BLaER1 (cell line): ENCODE data around the gene RAMP3.

Experiments
- H3K27ac ChIP-seq: shearing (Covaris generic); formaldehyde crosslinking; 2 replicates; pipeline ENCODE4 v1.8.1; 2022
- H3K27me3 ChIP-seq: shearing (Covaris generic); formaldehyde crosslinking; 2 replicates; pipeline ENCODE4 v1.8.1; 2022
- H3K36me3 ChIP-seq: shearing (Covaris generic); formaldehyde crosslinking; 2 replicates; pipeline ENCODE4 v1.8.1; 2022
- H3K4me1 ChIP-seq: shearing (Covaris generic); formaldehyde crosslinking; 2 replicates; pipeline ENCODE4 v1.8.1; 2022
- H3K4me2 ChIP-seq: shearing (Covaris generic); formaldehyde crosslinking; 2 replicates; pipeline ENCODE4 v1.8.1; 2022
- H3K4me3 ChIP-seq: shearing (Covaris generic); formaldehyde crosslinking; 2 replicates; pipeline ENCODE4 v1.8.1; 2022
- H3K9ac ChIP-seq: shearing (Covaris generic); formaldehyde crosslinking; 2 replicates; pipeline ENCODE4 v1.8.1; 2022
- H3K9me3 ChIP-seq: shearing (Covaris generic); formaldehyde crosslinking; 2 replicates; pipeline ENCODE4 v1.8.1; 2022
- H4K20me1 ChIP-seq: shearing (Covaris generic); formaldehyde crosslinking; 2 replicates; pipeline ENCODE4 v1.8.1; 2022
- Cebpa-rat ChIP-seq: shearing (Covaris generic); IDR thresholded peaks from 2 replicates; pipeline ENCODE4 v1.8.1; 2022

The RAMP3 gene

DNA sequence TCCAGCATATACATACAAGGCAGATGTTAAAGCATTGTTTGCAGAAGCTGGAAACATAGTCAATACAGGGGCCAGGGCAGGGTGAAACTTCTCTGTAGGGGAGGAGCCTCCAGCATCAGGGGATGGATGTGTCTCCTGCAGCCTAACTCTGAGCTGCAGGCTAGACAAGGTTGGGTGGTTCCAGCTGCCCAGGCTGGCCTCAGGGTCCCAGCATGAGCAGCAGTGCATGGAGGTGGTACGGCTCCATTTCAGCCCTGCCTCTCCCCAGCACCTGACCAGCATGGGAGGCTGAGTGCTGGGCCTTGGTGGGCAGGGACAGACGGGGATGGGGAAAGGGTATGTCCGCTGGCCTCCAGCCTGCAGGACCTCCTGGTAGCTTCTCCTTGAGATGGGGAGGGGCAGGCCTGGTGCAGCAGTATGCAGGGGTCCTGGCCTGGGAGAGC is 38.7 kb upstream of the RAMP3 start:
- Histone ChIP-seq H3K4me3 (no peak overlapping the region), H3K4me2 (peak overlapping the region; percentile 67), H3K9ac (no peak overlapping the region), H3K36me3 (no peaks in the 10 kb centered on the region), H3K27ac (0 out of 2 replicates have a peak overlapping the region, but pooled peaks have one; percentile 7), H3K4me1 (peaks cover 36% of the 10 kb centered on the region), H3K27me3 (no peaks in the 10 kb centered on the region), H4K20me1 (no peaks in the 10 kb centered on the region), H3K9me3 (no peaks in the 10 kb centered on the region)
- no peak for TF ChIP-seq Cebpa-rat

DNA sequence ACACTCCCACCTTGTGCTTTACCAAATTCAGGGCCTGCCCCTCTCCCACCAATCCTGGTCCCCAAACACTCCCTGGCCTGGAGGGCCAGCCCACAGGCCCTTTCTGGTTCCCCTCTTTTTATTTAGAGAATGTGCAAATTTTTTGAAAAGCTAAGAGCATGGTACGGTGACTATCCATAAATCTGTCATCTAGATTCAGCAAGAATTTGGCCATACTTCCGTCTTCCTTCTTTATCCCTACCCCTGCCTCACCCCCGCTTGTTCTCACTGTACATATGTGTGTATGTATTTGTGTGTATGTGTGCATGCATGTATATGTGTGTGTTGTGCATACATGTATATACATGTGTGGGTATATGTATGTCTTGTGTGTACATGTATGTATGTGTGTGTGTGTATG is 38.0 kb upstream of the RAMP3 start:
- no peaks in the 10 kb centered on the region for H3K9me3 ChIP-seq
- H3K27me3 ChIP-seq = no peaks in the 10 kb centered on the region
- peak overlapping the region; percentile 67 for H3K4me2 ChIP-seq
- H3K9ac ChIP-seq = no peak overlapping the region
- H3K4me1 ChIP-seq = peaks cover 36% of the 10 kb centered on the region
- TF ChIP-seq Cebpa-rat = no peak
- H3K36me3 ChIP-seq = no peaks in the 10 kb centered on the region
- H4K20me1 ChIP-seq = no peaks in the 10 kb centered on the region
- H3K27ac ChIP-seq = no peak overlapping the region
- no peak overlapping the region for H3K4me3 ChIP-seq

DNA sequence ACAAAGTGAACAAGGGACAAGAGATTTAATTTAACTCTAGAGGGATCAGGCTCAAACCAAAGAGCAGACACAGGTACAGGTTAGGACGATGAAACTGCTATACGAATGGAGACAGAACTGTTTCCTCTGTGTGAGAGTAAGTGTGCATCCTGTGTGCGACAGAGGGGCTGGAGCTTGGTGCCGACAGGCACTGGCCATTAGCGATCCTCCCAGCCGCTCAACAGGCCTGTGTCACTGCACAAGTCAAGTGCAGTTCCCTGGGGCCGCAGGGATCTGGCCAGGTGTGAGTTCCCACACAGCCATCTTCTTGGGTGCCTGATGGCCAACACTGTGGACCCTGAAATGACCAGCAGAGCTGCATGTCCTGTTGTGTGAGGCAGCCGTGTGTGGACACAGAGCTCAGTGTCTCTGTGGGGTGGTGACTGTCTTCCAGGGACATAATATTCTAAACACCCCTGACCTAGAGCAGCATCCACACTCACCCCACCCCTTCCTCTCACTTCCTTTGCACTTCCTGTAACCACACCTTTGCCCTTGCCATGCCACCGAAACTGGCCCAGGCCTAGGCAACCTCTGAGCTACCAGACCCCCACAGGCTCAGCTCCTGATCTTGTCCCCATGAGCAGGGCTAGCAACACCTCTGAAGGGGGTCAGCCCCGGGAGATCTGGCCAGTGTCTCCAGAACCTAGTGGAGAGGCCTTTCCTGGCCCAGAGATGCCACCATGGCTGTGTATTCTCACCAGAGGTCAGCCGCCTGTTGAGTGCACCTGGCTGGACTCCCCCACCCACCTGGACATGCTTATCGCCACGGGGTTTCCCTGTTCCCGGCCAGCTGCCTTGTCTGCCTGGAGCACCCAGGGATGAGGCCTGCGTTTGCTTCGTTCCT is 34.4 kb upstream of the RAMP3 start:
- Histone ChIP-seq H3K4me2 (no peak overlapping the region), H3K27ac (no peak overlapping the region), H3K9ac (no peak overlapping the region), H3K4me3 (no peak overlapping the region), H3K27me3 (no peaks in the 10 kb centered on the region), H3K4me1 (peaks cover 43% of the 10 kb centered on the region), H3K36me3 (no peaks in the 10 kb centered on the region), H4K20me1 (no peaks in the 10 kb centered on the region), H3K9me3 (no peaks in the 10 kb centered on the region)
- no peak for TF ChIP-seq Cebpa-rat

DNA sequence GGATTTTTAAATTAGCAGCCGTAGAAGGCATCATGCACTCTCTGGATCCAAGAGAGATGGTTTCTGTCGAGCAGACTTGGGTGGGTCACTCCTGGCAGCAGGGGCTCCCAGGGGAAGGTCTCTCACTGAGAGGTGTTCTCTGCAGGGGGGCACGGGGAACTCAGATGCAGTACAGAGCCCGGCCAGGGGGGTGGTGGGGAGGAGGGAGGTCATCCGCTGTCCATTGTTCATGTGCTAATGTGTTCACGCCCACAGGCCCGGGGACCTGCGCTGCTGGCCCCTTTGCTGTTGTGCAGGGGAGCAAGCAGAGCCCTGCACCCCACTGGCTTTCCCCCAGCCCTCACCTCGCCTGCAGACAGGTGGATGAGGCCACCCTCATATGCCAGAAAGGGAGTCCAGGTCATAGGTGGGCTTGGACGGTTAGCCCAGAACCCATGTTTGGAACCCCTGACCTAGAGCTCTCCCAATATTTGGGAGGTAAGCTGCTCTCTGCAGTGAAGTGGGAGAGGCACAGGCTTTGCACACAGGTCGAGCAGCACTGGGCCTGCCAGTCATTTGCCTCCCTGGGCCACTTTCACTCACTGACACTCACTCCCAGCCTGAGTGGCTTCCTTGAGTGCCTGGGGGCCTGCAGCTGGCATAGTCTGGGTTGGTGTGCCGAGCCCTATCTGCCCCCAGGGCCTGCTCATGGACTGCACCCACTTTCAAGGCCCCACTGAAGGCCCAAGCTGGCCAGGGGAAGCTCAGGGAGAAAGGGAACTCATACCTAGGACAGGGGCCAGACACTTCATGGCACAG is 33.5 kb upstream of the RAMP3 start:
- H3K9me3 ChIP-seq = no peaks in the 10 kb centered on the region
- no peak overlapping the region for H3K27ac ChIP-seq
- H3K4me3 ChIP-seq = no peak overlapping the region
- no peak overlapping the region for H3K4me2 ChIP-seq
- H3K4me1 ChIP-seq = peaks cover 34% of the 10 kb centered on the region
- H4K20me1 ChIP-seq = no peaks in the 10 kb centered on the region
- no peaks in the 10 kb centered on the region for H3K27me3 ChIP-seq
- no peaks in the 10 kb centered on the region for H3K36me3 ChIP-seq
- no peak for TF ChIP-seq Cebpa-rat
- H3K9ac ChIP-seq = no peak overlapping the region

DNA sequence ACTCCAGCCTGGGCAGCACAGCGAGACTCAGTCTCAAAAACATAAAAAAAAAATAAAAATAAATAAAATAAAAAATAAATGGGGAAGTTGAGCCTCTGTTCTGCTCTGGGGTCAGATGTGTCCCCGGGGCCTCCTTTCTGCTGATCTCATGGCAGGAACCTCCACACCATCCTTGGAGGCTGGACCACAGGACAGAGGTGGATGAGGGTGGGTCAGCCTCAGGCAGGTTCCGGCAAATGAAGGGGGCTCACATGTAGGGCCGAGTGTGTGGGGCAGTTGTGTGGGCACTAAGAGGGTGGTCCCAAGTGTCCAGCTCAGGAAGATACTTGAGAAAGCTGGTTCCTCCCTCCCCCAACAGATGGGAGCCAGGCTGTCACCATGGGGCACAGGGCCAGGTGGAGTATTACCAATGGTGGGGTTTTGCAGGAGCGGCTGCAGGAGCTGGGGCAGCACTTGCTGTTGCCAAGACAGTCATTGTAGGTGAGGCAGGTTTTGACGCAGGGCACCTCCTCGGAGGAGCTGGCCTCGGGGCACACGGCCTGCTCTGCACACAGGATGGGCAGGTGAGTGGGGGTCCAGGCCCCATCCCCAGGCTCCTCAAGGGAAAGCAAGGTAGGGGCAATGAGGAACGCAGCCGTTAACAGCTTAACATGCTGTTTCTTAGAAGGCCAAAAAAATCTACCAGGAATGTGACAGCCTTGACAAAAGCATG is 32.2 kb upstream of the RAMP3 start:
- Histone ChIP-seq H3K4me2 (peak overlapping the region; percentile 12; the same call in 1 of the 2 replicates), H3K4me3 (no peak overlapping the region), H3K9ac (0 out of 2 replicates have a peak overlapping the region, but pooled peaks have one; percentile 7)

DNA sequence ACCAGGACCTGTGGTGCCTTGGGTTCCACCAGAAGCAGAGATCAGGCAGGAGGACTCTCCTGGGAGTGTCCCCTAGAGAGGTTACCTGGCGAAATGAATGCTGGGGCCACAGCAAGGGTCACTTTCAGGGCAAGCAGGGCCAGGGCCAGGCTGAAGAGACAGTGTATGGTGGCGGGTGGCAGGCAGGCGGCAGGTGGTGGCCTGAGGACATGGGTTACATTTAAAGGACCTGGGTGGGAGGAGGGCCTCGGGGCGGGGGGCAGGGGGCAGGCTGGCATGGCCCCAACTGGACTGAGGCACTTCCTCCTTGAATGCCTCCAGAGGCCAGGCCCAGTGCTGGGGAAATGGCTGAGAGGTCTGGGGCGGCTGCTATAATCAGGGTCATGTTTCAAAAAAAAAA is 31.4 kb upstream of the RAMP3 start:
- Histone ChIP-seq H3K4me2 (peak overlapping the region; percentile 12; the same call in 1 of the 2 replicates), H4K20me1 (no peaks in the 10 kb centered on the region), H3K4me1 (peaks cover 30% of the 10 kb centered on the region), H3K36me3 (no peaks in the 10 kb centered on the region), H3K4me3 (no peak overlapping the region), H3K27ac (peak overlapping the region; percentile 44; the same call in 1 of the 2 replicates), H3K27me3 (no peaks in the 10 kb centered on the region), H3K9ac (no peak overlapping the region), H3K9me3 (no peaks in the 10 kb centered on the region)
- no peak for TF ChIP-seq Cebpa-rat

More for the DNA sequence above, 32.2 kb upstream of the RAMP3 start:
- H3K4me1 ChIP-seq = peaks cover 30% of the 10 kb centered on the region
- peak overlapping the region; percentile 44; the same call in 1 of the 2 replicates for H3K27ac ChIP-seq
- TF ChIP-seq Cebpa-rat = no peak
- H4K20me1 ChIP-seq = no peaks in the 10 kb centered on the region
- H3K36me3 ChIP-seq = no peaks in the 10 kb centered on the region
- no peaks in the 10 kb centered on the region for H3K9me3 ChIP-seq
- no peaks in the 10 kb centered on the region for H3K27me3 ChIP-seq

DNA sequence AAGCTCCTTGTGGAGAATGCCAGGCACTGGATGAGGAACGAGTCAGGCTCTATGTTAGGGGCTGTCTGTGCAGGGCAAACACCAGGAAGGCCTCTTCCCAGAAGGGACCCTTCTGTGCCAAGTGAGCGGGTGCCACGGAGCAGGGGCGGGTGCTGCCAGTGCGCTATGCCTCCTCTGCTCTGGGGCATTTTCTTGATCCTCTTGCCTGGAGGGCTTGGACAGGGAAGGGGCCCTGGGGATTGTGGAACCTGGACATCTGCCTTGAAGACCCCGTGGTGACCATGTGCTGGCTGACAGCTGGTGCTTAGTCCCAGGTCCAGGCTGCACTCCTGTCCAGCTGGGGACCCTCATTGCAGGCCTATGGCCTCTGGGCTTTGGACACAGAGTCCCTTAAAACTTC is 30.7 kb upstream of the RAMP3 start:
- no peaks in the 10 kb centered on the region for H3K36me3 ChIP-seq
- H4K20me1 ChIP-seq = no peaks in the 10 kb centered on the region
- H3K27ac ChIP-seq = no peak overlapping the region
- H3K27me3 ChIP-seq = no peaks in the 10 kb centered on the region
- no peak for TF ChIP-seq Cebpa-rat
- no peak overlapping the region for H3K4me3 ChIP-seq
- H3K9me3 ChIP-seq = no peaks in the 10 kb centered on the region
- H3K4me2 ChIP-seq = no peak overlapping the region
- no peak overlapping the region for H3K9ac ChIP-seq
- peaks cover 30% of the 10 kb centered on the region for H3K4me1 ChIP-seq

DNA sequence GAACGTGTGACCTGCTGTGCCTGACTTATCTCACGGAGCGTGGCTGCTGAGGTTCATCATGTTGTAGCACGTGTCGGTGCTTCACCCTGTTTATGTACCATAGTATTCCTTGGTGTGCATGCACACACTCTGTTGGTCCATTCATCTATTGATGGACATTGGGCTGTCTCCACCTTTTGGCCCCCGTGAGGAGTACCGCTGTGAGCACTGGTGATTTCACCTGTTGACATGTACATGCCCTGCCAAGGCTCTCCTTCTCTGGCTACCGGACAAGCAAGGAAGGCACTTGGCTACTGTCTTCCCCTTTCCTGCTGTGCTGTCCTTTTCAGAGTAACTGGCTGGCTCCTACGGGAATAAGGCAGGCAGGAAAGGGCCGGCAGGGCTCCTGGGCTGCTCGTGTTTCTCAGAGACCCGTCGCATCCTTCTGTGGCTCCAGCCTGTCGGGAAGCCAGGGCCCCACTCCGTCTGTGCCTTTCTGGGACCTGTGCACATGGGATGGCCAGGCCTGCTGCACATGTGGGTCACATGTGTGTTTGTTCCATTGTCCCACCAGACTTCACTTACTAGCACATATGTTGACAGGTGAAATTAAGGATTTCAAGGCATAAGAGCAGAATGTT is 28.3 kb upstream of the RAMP3 start:
- Histone ChIP-seq H3K36me3 (no peaks in the 10 kb centered on the region), H3K9ac (no peak overlapping the region), H3K27ac (no peak overlapping the region), H3K9me3 (no peaks in the 10 kb centered on the region), H3K4me2 (no peak overlapping the region), H4K20me1 (no peaks in the 10 kb centered on the region), H3K27me3 (no peaks in the 10 kb centered on the region), H3K4me1 (peaks cover 22% of the 10 kb centered on the region), H3K4me3 (no peak overlapping the region)
- TF ChIP-seq Cebpa-rat = no peak

DNA sequence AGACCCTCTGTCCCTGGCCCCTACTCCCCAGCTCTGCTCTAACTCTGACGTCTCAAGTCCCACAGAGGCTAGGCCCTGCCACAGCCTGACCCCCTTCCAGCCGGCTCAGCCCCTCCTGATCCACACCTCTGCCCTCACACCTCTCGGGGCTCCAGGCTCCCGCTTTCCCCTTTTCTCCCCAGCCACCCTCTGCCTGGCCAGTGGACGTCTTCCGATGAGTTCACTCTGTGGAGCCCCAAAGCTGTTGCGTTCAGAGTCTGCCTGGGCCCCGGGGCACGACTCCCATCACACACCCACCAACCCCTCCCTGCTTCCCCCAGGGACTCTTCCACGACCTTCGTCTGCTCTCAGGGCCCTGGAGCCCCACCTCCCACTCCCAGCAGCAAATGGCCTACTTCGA is 27.7 kb upstream of the RAMP3 start:
- no peak for TF ChIP-seq Cebpa-rat
- H3K36me3 ChIP-seq = no peaks in the 10 kb centered on the region
- no peaks in the 10 kb centered on the region for H3K9me3 ChIP-seq
- H3K27ac ChIP-seq = no peak overlapping the region
- no peak overlapping the region for H3K9ac ChIP-seq
- no peak overlapping the region for H3K4me2 ChIP-seq
- H4K20me1 ChIP-seq = no peaks in the 10 kb centered on the region
- H3K4me3 ChIP-seq = no peak overlapping the region
- H3K27me3 ChIP-seq = no peaks in the 10 kb centered on the region
- H3K4me1 ChIP-seq = peaks cover 20% of the 10 kb centered on the region
